ENCODE measurements around the gene CALML6. TPM values are rescaled to one million over a fixed set of nuclear protein-coding genes. Genes with fewer than 3 reads are reported as not detected.

Gene CALML6
- polyA plus RNA-seq, 2 of the 4 experiments (the other 2 are of a cell fraction), result 0.49 TPM

DNA sequence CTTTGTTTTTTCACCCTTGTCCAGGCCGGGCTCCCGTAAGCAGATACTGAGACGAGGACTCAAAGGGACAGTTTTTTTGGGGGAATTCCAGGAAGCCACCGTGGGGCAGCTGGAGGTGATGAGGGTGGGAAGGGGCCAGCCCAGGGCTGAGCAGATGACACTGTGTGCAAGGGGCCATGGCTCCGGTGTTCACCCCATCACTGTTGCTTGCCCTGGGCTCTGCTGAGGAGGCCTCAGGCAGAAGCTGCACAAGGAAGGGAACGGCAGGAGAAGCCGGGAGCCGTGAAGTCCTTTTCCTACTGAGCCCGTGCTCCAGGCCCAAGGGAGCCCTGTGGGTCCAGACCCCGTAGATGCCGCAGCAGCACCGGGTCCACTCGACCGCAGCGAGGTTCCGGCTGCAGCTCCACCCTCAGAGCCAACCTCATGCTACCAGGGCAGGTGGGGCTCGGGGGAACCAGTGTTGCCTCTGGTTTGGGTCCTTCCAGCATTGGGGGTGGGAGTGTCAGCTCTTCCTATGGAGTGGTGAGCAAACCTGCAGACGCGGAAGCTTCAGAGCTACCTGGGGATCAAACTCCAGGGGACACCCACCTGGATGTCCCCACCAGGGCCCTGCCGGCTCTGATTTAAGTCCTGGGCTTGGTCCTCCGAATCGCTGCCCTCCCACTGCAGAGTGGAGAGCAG, 4.3 kb upstream of the CALML6 start:
- no peak for FAIRE-seq
- ChIA-PET POLR2A (no interaction called here), CTCF (interaction anchor here (0.6 to 5.4 kb wide), 6 partner anchors 10 to 134 kb away, joined by 3 to 30 read pairs (median 6); no protein-coding TSS in a partner anchor)
- no peak for DNase-seq (ENCODE audit: low read depth in 1 of 2, low spot score in 1 of 2)
- Histone ChIP-seq H3K4me3 (no peak overlapping the region), H3K27ac (no peak overlapping the region), H3K9me3 (no peaks in the 10 kb centered on the region), H3K4me2 (no peak overlapping the region), H3K4me1 (peaks cover 25% of the 10 kb centered on the region)
- WGBS (ENCODE audit: missing lambda C conversion rate), result 92% methylated on average over 13 of the region's 22 CpGs
- TF ChIP-seq, protein P1, sequence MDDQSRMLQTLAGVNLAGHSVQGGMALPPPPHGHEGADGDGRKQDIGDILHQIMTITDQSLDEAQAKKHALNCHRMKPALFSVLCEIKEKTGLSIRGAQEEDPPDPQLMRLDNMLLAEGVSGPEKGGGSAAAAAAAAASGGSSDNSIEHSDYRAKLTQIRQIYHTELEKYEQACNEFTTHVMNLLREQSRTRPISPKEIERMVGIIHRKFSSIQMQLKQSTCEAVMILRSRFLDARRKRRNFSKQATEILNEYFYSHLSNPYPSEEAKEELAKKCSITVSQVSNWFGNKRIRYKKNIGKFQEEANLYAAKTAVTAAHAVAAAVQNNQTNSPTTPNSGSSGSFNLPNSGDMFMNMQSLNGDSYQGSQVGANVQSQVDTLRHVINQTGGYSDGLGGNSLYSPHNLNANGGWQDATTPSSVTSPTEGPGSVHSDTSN (IDR thresholded peaks at IDR 0.05), result no peak
- TF ChIP-seq HOXB13 (CRISPR knock-in tag; IDR thresholded peaks at IDR 0.05; ENCODE audit: low read depth), result no peak
- no peak for TF ChIP-seq NPAS2 (CRISPR knock-in tag; IDR thresholded peaks at IDR 0.05; ENCODE audit: borderline replicate concordance)
- TF ChIP-seq, protein P2, sequence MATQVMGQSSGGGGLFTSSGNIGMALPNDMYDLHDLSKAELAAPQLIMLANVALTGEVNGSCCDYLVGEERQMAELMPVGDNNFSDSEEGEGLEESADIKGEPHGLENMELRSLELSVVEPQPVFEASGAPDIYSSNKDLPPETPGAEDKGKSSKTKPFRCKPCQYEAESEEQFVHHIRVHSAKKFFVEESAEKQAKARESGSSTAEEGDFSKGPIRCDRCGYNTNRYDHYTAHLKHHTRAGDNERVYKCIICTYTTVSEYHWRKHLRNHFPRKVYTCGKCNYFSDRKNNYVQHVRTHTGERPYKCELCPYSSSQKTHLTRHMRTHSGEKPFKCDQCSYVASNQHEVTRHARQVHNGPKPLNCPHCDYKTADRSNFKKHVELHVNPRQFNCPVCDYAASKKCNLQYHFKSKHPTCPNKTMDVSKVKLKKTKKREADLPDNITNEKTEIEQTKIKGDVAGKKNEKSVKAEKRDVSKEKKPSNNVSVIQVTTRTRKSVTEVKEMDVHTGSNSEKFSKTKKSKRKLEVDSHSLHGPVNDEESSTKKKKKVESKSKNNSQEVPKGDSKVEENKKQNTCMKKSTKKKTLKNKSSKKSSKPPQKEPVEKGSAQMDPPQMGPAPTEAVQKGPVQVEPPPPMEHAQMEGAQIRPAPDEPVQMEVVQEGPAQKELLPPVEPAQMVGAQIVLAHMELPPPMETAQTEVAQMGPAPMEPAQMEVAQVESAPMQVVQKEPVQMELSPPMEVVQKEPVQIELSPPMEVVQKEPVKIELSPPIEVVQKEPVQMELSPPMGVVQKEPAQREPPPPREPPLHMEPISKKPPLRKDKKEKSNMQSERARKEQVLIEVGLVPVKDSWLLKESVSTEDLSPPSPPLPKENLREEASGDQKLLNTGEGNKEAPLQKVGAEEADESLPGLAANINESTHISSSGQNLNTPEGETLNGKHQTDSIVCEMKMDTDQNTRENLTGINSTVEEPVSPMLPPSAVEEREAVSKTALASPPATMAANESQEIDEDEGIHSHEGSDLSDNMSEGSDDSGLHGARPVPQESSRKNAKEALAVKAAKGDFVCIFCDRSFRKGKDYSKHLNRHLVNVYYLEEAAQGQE (IDR thresholded peaks at IDR 0.05), result no peak
- TF ChIP-seq, protein P3, sequence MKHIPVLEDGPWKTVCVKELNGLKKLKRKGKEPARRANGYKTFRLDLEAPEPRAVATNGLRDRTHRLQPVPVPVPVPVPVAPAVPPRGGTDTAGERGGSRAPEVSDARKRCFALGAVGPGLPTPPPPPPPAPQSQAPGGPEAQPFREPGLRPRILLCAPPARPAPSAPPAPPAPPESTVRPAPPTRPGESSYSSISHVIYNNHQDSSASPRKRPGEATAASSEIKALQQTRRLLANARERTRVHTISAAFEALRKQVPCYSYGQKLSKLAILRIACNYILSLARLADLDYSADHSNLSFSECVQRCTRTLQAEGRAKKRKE (CRISPR knock-in tag; IDR thresholded peaks at IDR 0.05; ENCODE audit: low read depth), result no peak
- no peak for TF ChIP-seq HOXB5 (CRISPR knock-in tag; IDR thresholded peaks at IDR 0.05)
- TF ChIP-seq FOXS1 (CRISPR knock-in tag; IDR thresholded peaks at IDR 0.05), result no peak
- no peak for TF ChIP-seq POLR2AphosphoS2 (conservative IDR thresholded peaks at IDR 0.05; ENCODE audit: low read length)
- TF ChIP-seq, protein P4, sequence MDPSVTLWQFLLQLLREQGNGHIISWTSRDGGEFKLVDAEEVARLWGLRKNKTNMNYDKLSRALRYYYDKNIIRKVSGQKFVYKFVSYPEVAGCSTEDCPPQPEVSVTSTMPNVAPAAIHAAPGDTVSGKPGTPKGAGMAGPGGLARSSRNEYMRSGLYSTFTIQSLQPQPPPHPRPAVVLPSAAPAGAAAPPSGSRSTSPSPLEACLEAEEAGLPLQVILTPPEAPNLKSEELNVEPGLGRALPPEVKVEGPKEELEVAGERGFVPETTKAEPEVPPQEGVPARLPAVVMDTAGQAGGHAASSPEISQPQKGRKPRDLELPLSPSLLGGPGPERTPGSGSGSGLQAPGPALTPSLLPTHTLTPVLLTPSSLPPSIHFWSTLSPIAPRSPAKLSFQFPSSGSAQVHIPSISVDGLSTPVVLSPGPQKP (IDR thresholded peaks at IDR 0.05; ENCODE audit: low read depth, low read length), result no peak
- TF ChIP-seq, protein P5, sequence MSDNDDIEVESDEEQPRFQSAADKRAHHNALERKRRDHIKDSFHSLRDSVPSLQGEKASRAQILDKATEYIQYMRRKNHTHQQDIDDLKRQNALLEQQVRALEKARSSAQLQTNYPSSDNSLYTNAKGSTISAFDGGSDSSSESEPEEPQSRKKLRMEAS (IDR thresholded peaks at IDR 0.05), result no peak
- TF ChIP-seq TP53 (CRISPR knock-in tag; IDR thresholded peaks at IDR 0.05), result no peak
- no peak for TF ChIP-seq EP300 (IDR thresholded peaks at IDR 0.05)
- TF ChIP-seq RNF2 (IDR thresholded peaks at IDR 0.05; ENCODE audit: borderline replicate concordance, low read depth), result no peak
- TF ChIP-seq, protein P6, sequence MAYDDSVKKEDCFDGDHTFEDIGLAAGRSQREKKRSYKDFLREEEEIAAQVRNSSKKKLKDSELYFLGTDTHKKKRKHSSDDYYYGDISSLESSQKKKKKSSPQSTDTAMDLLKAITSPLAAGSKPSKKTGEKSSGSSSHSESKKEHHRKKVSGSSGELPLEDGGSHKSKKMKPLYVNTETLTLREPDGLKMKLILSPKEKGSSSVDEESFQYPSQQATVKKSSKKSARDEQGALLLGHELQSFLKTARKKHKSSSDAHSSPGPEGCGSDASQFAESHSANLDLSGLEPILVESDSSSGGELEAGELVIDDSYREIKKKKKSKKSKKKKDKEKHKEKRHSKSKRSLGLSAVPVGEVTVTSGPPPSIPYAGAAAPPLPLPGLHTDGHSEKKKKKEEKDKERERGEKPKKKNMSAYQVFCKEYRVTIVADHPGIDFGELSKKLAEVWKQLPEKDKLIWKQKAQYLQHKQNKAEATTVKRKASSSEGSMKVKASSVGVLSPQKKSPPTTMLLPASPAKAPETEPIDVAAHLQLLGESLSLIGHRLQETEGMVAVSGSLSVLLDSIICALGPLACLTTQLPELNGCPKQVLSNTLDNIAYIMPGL (CRISPR knock-in tag; IDR thresholded peaks at IDR 0.05; ENCODE audit: borderline replicate concordance), result no peak
- no peak for ATAC-seq
